ENCODE data around the gene HOXA5.

HOXA5 gene

DNA sequence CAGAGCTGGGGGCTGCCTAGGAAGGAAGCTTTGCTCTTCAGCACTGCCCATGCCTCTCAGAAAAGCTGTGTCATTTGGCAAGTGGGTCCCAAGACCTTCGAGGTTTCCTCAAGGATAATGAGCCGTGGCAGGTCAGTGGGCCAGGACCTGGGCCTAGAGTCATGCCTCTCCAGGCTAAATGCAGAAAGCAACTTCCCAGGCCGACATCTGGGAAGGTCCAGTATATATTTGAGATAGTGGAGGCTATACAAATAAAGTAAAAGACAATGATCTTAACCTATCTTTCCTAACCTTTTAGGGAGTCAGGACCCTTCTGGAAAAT, 33.0 kb upstream of the HOXA5 start:
- H3K4me3 Mint-ChIP-seq: no peak overlapping the region
- H3K27me3 Mint-ChIP-seq: peaks cover 89% of the 10 kb centered on the region
- H3K27ac Mint-ChIP-seq: no peak overlapping the region
- H3K4me1 Mint-ChIP-seq: peaks cover 29% of the 10 kb centered on the region
- ATAC-seq: no peak
- H3K36me3 Mint-ChIP-seq: no peaks in the 10 kb centered on the region
- no peaks in the 10 kb centered on the region for H3K9me3 Mint-ChIP-seq

DNA sequence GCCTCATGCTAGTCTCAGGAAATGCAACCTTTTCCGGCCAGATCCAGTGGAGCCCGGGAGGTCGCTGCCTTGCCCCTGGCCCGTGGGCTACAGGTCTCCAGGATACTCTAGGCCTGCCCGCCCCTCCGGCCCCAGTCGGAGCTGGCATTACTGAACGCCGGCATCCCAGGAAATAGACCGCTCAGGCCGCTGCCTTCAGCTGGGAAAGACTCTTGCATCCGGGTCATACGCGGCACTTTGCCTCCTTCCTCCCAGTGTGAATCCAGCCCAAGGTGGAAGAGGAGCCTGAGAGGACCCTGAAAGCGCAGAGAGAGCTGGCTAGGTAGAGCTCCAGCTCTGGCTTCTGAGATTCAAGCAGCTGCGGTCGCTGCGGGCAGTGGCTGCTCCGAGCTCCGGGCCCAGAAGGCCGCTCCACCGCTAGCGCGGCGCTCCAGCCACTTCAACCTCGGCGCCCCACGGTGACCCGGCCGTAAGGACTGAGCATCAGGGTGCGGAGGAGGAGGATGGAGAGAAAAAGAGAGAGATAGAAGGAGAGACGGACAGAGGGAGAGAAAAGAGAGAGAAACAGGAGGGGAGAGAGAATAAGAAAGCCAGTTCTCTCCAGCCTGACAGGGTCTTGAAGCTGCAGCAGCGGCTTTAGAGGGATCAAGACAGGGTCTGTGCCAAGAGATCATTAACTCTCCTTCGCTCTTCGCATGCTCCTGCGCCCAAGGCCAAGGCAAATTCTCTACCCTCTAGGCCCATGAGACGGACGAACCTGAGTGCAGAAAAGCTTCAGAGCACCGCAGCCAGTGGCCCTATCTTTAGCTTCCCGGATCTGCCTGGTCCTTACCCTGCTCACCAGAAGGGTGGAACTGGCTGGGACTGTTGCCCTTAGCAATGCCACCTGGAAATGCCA, 32.4 kb upstream of the HOXA5 start:
- Mint-ChIP-seq H3K4me1 (peaks cover 32% of the 10 kb centered on the region), H3K9me3 (no peaks in the 10 kb centered on the region), H3K4me3 (no peak overlapping the region), H3K36me3 (no peaks in the 10 kb centered on the region), H3K27ac (no peak overlapping the region), H3K27me3 (peaks cover 89% of the 10 kb centered on the region)
- ATAC-seq: no peak

DNA sequence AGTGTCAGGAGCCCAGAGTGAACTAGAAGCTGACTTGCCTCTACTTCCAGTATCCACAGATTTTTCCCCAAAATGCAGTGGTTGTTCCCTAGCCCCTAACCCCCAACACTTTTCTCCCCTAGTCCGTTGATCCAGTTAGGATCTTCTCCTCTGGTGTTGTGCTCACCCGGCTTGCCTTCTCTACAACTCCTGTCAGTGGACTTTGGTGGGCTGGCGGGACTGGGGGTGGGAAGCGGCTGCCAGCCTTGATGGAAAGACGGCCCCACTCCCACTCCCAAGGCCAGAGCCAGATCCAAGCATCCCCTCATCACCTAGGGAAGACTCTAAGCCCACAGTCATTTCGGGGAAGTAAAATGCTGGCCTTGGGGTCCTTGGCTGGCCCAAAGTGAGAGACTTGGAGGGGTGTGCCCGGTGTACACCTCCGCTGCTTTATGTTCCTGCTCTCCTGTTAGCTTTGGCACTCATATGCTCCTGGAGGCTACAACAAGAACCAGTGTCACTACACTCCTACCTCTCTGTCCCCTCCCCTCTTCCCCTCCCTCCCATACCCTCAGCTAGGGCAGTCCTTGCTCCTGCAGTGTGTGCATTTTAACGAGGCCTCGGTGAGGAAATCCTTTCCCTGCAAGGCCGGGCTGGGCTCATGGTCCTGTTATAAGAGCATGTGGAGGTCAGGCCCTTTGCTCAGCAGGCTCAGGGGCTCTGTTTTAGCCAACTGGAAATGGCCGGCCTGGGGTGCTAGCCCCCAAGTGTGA, 31.6 kb upstream of the HOXA5 start:
- no peaks in the 10 kb centered on the region for H3K36me3 Mint-ChIP-seq

DNA sequence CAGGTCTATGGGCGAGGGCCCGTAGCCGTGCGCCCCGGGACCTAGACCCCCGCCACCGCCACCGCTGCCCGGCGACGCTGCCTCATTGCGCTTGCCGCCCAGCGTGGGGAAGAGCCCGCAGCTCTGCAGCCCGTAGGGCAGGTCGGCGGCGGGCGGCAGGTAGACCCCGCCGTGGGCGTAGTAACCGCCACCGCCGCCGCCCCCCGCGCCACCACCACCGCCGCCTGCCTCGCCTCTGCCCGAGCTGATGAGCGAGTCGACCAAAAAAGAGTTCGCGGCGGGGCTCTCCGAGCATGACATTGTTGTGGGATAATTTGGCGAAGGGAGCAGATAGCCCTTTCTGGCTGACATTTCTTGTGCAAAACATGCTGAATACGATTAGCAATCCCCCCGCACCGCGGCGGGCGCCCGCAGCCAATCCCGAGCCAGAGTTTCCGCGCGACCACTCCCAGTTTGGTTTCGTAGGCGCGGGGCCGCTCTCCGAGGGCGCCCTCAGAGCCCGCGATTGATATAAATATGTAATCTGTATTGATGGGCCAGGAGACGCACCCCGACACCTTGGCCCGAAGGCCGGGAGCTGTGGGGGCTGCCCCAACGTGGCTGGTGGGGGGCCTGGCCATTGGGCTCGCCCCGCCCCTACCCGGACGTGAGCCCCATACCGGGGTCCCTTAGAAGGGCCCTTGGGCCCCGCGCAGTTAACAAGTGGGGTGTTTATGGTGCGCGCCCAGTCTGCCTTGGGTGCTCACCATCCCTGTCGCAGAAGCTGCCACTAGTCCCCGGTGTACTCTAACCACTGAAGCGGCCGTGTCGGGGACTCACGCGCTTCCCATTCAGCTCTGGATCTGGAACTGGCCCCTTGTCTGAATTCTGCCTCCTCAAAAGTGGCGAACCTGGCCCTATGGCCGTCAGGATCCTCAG, 30.7 kb upstream of the HOXA5 start, which contains the start of gene HOXA10:
Gene HOXA10 (minus strand): TSS at position 365 of the 918 bp plus-strand sequence. CDS start 14 bp downstream, at position 351.
- Mint-ChIP-seq H3K27ac (no peak within 1 kb of the TSS), H3K4me3 (peak within 1 kb of the TSS; percentile 56), H3K27me3 (peaks cover 83% of the 10 kb centered on the region), H3K9me3 (no peaks in the 10 kb centered on the region), H3K4me1 (peaks cover 18% of the 10 kb centered on the region), H3K36me3 (no peaks in the 10 kb centered on the region)
- no peak for ATAC-seq

More for the DNA sequence above, 31.6 kb upstream of the HOXA5 start:
- Mint-ChIP-seq H3K27ac (no peak overlapping the region), H3K4me1 (peaks cover 26% of the 10 kb centered on the region), H3K9me3 (no peaks in the 10 kb centered on the region), H3K4me3 (peak overlapping the region; percentile 56), H3K27me3 (peaks cover 89% of the 10 kb centered on the region)
- ATAC-seq: no peak

- Mint-ChIP-seq H3K27ac (no peak overlapping the region), H3K27me3 (peaks cover 83% of the 10 kb centered on the region), H3K36me3 (no peaks in the 10 kb centered on the region), H3K4me1 (peaks cover 23% of the 10 kb centered on the region), H3K9me3 (no peaks in the 10 kb centered on the region), H3K4me3 (no peak overlapping the region)
- peak; percentile 59 for ATAC-seq
These were observed 30.1 kb upstream of the HOXA5 start for GRCh38 chr7:27173511-27173955.

GRCh38 chr7:27172823-27173510, 29.5 kb upstream of the HOXA5 start:
- Mint-ChIP-seq H3K27ac (no peak overlapping the region), H3K27me3 (peaks cover 83% of the 10 kb centered on the region), H3K4me3 (peak overlapping the region; percentile 23), H3K4me1 (peaks cover 25% of the 10 kb centered on the region), H3K36me3 (no peaks in the 10 kb centered on the region), H3K9me3 (no peaks in the 10 kb centered on the region)
- ATAC-seq: no peak

DNA sequence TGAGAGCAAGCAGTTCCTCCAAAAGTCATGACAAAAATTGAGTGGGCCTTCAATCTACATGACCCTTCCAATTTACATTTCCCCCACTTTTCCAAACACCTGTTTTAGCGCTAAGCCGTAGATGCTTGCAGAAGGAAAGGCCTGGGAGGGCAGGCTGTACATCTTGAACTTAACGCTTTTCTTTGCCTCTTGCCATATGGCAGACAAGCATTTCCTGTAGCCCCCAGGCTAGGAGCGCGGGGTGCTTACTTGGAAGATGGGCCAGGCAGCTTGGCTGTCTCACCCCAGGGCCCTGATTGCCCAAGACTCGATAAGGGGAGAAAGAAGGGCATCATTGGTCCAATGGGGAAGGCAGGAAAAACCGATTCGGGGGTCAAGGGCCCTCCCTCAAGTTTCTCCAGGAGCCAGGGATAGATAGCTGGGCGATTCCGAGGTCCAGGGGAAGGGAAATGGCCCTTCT, 28.9 kb upstream of the HOXA5 start:
- Mint-ChIP-seq H3K27me3 (peaks cover 83% of the 10 kb centered on the region), H3K27ac (no peak overlapping the region), H3K4me3 (peak overlapping the region; percentile 47)

GRCh38 chr7:27171637-27172314, 28.3 kb upstream of the HOXA5 start:
- Mint-ChIP-seq H3K9me3 (no peaks in the 10 kb centered on the region), H3K4me3 (no peak overlapping the region), H3K27me3 (peaks cover 83% of the 10 kb centered on the region), H3K4me1 (peaks cover 25% of the 10 kb centered on the region), H3K36me3 (no peaks in the 10 kb centered on the region), H3K27ac (no peak overlapping the region)
- no peak for ATAC-seq

More for the DNA sequence above, 28.9 kb upstream of the HOXA5 start:
- Mint-ChIP-seq H3K4me1 (peaks cover 25% of the 10 kb centered on the region), H3K9me3 (no peaks in the 10 kb centered on the region), H3K36me3 (no peaks in the 10 kb centered on the region)
- no peak for ATAC-seq

- peaks cover 80% of the 10 kb centered on the region for H3K27me3 Mint-ChIP-seq
- H3K9me3 Mint-ChIP-seq: no peaks in the 10 kb centered on the region
- H3K27ac Mint-ChIP-seq: no peak overlapping the region
- H3K4me1 Mint-ChIP-seq: peaks cover 25% of the 10 kb centered on the region
- ATAC-seq: no peak
- H3K4me3 Mint-ChIP-seq: no peak overlapping the region
- H3K36me3 Mint-ChIP-seq: no peaks in the 10 kb centered on the region
These were observed 27.8 kb upstream of the HOXA5 start for GRCh38 chr7:27171325-27171636.

GRCh38 chr7:27170426-27171324, 27.2 kb upstream of the HOXA5 start:
- Mint-ChIP-seq H3K27me3 (peaks cover 74% of the 10 kb centered on the region), H3K4me1 (peaks cover 25% of the 10 kb centered on the region), H3K27ac (no peak overlapping the region), H3K9me3 (no peaks in the 10 kb centered on the region), H3K36me3 (no peaks in the 10 kb centered on the region), H3K4me3 (no peak overlapping the region)
- no peak for ATAC-seq

DNA sequence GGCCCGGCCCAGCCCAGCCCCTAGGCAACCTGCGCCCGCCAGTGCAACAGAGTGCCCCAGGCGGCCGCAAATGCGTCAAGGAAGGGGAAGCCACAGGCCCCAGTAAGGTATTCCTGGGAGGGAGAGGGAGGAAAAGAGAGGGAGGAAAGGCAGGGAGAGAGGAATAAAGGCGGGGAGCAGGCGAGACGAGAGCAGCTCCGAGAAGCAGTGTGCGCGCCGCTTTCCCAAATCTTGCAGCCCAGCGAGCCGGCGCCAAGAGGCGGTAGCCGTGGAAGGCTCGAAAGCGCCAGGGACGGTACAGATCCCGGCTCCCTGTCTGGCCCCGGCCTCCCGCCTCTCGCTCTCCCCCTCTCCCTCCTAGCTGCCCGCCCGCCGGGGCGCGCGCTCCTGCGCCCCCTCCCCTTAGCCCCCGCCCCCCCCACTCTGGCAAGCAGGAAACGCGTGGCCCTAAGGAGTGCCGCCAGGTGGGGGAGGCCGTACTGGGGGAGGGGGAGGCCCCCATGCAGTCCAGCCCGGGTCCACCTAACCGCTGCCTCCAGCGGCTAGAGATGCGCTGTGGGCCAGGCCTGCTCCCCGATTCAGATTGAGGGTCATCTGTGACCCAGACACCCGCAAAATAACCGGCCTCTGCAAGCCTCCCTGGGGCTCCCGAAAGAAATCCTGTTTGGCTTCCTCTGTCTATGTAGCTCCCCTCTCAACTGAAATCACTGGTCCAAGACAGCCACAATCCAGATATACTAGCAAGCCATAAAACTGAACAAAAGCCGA, 26.4 kb upstream of the HOXA5 start:
- Mint-ChIP-seq H3K4me3 (no peak overlapping the region), H3K36me3 (no peaks in the 10 kb centered on the region), H3K27me3 (peaks cover 68% of the 10 kb centered on the region), H3K4me1 (peaks cover 22% of the 10 kb centered on the region), H3K9me3 (no peaks in the 10 kb centered on the region), H3K27ac (no peak overlapping the region)
- ATAC-seq: no peak

GRCh38 chr7:27168265-27168947, 24.9 kb upstream of the HOXA5 start:
- Mint-ChIP-seq H3K9me3 (no peaks in the 10 kb centered on the region), H3K36me3 (no peaks in the 10 kb centered on the region), H3K27ac (no peak overlapping the region), H3K4me1 (peaks cover 19% of the 10 kb centered on the region), H3K4me3 (no peak overlapping the region), H3K27me3 (peaks cover 74% of the 10 kb centered on the region)
- no peak for ATAC-seq

Measured in stimulated activated memory B cell treated with anti-CD40 and anti-IgM and Interleukin-4, amounts not matched to agents 10 μg/mL and 1 μg/mL and 100 μg/mL, for 72 hours (primary cell).